Uterus (tissue), 4 donors: ENCODE results near the gene OSBPL2. TPM values are rescaled to one million over a fixed set of nuclear protein-coding genes. Genes with fewer than 3 reads are reported as not detected.

ENCODE experiments used
- DNase-seq, 2 donors: peaks; one replicate each; pipeline ENCODE4 v3.0.0-alpha.2; 2019 to 2020
- H3K27ac ChIP-seq, 2 donors: fragments of 200-600 bp; sonication (generic); 1 replicate in 1 of 2; 2 replicates in 1 of 2; pipeline ENCODE4 v1.5.1; 2016 to 2018
- H3K27me3 ChIP-seq, 2 donors: fragments of 200-600 bp; sonication (generic); one replicate each; pipeline ENCODE4 v1.5.1; 2018 to 2019; ENCODE audit warnings: control low read depth in 1 of 2
- H3K36me3 ChIP-seq, 2 donors: fragments of 200-600 bp; sonication (generic); one replicate each; pipeline ENCODE4 v1.5.1; 2019; ENCODE audit warnings: control low read depth in 1 of 2
- H3K4me1 ChIP-seq, 2 donors: fragments of 200-600 bp; sonication (generic); one replicate each; pipeline ENCODE4 v1.5.1; 2018 to 2019; ENCODE audit warnings: control low read depth in 1 of 2
- H3K4me3 ChIP-seq, 2 donors: fragments of 200-600 bp; sonication (generic); 1 replicate in 1 of 2; 2 replicates in 1 of 2; pipeline ENCODE4 v1.5.1; 2018 to 2019; ENCODE audit warnings: mild to moderate bottlenecking in 1 of 2
- H3K9me3 ChIP-seq, 2 donors: fragments of 200-600 bp; sonication (generic); one replicate each; pipeline ENCODE4 v1.5.1; 2019; ENCODE audit warnings: control low read depth in 1 of 2
- POLR2A ChIP-seq, 2 donors: fragments of 450-650 bp; IDR thresholded peaks; one replicate each; pipeline ENCODE4 v1.6.1; 2016; ENCODE audit warnings: antibody characterized with exemption in 2 of 2, mild to moderate bottlenecking in 1 of 2, moderate library complexity in 1 of 2
- intact Hi-C: fragments of 100-400 bp; cut with DNase I; formaldehyde crosslinking; loops from one replicate; pipeline ENCODE4 v1.15.1; 2023; ENCODE audit warnings: low total_unique reads
- microRNA-seq: library from miRNA; unstranded; fragments of <30 nt; microRNA quantifications from one replicate; pipeline ENCODE4, GENCODE V29; 2016; ENCODE audit warnings: borderline microRNAs expressed, borderline replicate concordance
- total RNA-seq, 4 donors: library from RNA; depleted of rRNA in 3 of 4; stranded (reverse); fragments of >200 nt in 3 of 4; gene quantifications; one replicate each; pipeline versions ENCODE4 v1.1.0 to v1.2.4, GENCODE V29; 2014 to 2023
- TF ChIP-seq, protein P1 (sequence below), 4 experiments: fragments of 200-600 bp in 2 of 4; fragments of 450-650 bp in 2 of 4; sonication (generic) in 2 of 4; IDR thresholded peaks; one replicate each; pipeline ENCODE4 v1.5.1; 2016 to 2019; ENCODE audit warnings: antibody characterized with exemption in 4 of 4, mild to moderate bottlenecking in 2 of 4, moderate library complexity in 1 of 4
- donor health status: DM: yes; HTN: yes; CAD: no.

The OSBPL2 gene
- total RNA-seq, 4 donors from 2014 or later: 12.3 to 55.9 (median 33.4) TPM

DNA sequence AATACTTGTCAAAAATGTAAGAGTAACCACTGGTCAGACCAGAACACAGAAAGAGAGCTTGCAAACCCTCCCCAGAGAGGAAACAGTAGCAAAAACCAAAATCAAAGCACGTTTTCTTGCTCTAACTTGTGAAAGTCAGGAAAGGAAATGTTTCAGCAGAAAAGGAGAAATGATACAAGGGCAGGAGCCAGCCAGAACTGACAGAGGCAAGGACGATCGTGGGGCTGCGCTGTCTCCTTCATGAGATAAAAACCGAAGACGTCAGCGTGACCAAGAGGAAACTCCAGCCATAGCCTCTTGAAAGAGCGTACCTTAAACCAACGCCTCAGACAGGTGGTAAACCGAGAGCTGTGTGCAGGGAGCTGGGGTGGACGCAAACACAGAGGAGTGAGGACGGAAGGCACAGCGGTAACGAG is 101.3 kb downstream of the OSBPL2 start:
- intact Hi-C loops: no loop called here
- H3K27me3 ChIP-seq: no peaks in the 10 kb centered on the region
- no peak for TF ChIP-seq POLR2A (IDR thresholded peaks at IDR 0.05)
- TF ChIP-seq, protein P1, sequence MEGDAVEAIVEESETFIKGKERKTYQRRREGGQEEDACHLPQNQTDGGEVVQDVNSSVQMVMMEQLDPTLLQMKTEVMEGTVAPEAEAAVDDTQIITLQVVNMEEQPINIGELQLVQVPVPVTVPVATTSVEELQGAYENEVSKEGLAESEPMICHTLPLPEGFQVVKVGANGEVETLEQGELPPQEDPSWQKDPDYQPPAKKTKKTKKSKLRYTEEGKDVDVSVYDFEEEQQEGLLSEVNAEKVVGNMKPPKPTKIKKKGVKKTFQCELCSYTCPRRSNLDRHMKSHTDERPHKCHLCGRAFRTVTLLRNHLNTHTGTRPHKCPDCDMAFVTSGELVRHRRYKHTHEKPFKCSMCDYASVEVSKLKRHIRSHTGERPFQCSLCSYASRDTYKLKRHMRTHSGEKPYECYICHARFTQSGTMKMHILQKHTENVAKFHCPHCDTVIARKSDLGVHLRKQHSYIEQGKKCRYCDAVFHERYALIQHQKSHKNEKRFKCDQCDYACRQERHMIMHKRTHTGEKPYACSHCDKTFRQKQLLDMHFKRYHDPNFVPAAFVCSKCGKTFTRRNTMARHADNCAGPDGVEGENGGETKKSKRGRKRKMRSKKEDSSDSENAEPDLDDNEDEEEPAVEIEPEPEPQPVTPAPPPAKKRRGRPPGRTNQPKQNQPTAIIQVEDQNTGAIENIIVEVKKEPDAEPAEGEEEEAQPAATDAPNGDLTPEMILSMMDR (IDR thresholded peaks at IDR 0.05): no peak
- H3K4me3 ChIP-seq: no peak overlapping the region
- no peaks in the 10 kb centered on the region for H3K4me1 ChIP-seq
- no peaks in the 10 kb centered on the region for H3K9me3 ChIP-seq
- no peak overlapping the region for H3K27ac ChIP-seq
- no peaks in the 10 kb centered on the region for H3K36me3 ChIP-seq
- no peak for DNase-seq

DNA sequence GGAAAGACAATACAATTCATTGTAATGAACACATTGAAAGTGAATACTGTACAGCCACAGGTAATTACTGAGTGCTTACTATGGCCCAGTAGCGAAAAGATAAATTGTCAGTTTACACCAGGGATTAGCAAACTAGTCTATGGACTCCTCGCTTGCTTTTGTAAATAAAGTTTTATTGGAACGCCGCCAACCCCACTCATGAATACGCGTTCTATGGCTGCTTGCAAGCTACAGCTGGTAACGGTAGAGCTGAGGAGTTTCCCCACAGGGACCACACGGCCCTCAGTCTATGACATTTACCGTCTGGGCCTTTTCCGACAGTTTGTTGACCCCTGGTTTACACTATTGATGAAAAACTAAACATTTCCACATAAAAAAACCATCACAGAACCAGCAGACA is 104.6 kb downstream of the OSBPL2 start:
- Histone ChIP-seq H3K36me3 (no peaks in the 10 kb centered on the region), H3K27ac (no peak overlapping the region), H3K4me3 (no peak overlapping the region), H3K9me3 (no peaks in the 10 kb centered on the region), H3K27me3 (no peaks in the 10 kb centered on the region), H3K4me1 (no peaks in the 10 kb centered on the region)
- TF ChIP-seq, protein P1 (IDR thresholded peaks at IDR 0.05): no peak
- TF ChIP-seq POLR2A (IDR thresholded peaks at IDR 0.05): no peak
- intact Hi-C loops: no loop called here
- DNase-seq: no peak

DNA sequence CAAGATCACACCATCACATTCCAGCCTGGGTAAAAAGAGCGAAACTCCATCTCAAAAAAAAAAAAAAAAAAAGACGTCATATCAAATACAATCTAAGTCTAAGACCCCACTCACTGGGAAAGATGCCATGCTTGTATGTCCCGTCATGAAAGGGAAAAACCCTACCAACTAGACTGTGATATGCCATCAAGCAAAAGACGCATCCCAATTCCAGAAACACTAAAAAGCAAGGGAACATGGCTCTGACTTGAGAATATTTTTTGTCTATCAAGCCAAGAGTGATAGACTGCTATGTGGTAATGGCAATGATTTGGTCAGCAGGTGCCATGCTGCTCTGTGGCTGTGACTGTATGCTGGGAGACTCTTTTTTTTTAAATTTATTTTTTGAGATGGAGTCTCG is 105.8 kb downstream of the OSBPL2 start:
- DNase-seq: no peak
- Histone ChIP-seq H3K27me3 (no peaks in the 10 kb centered on the region), H3K27ac (no peak overlapping the region), H3K4me3 (no peak overlapping the region), H3K9me3 (no peaks in the 10 kb centered on the region), H3K4me1 (no peaks in the 10 kb centered on the region), H3K36me3 (no peaks in the 10 kb centered on the region)
- intact Hi-C loops: no loop called here
- TF ChIP-seq POLR2A (IDR thresholded peaks at IDR 0.05): no peak
- TF ChIP-seq, protein P1 (IDR thresholded peaks at IDR 0.05): no peak

DNA sequence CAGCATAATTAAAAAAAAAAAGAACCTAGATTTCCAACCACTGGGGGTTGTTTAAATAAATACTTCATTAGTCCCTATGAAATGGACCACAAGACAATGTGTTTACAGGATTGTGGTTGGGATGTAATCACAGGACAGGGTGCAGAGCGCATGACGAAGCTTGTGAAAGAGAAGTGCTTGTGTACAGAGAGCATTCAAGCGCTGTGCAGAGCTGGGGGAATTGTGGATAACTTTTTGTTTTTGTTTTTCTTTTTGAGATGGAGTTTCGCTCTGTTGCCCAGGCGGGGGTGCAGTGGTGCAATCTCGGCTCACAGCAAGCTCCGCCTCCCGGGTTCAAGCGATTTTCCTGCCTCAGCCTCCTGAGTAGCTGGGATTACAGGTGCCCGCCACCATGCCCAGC is 106.5 kb downstream of the OSBPL2 start:
- TF ChIP-seq, protein P1 (IDR thresholded peaks at IDR 0.05): no peak
- no peak for TF ChIP-seq POLR2A (IDR thresholded peaks at IDR 0.05)
- Histone ChIP-seq H3K4me3 (no peak overlapping the region), H3K9me3 (no peaks in the 10 kb centered on the region), H3K4me1 (no peaks in the 10 kb centered on the region), H3K27ac (no peak overlapping the region), H3K36me3 (no peaks in the 10 kb centered on the region), H3K27me3 (no peaks in the 10 kb centered on the region)
- intact Hi-C loops: no loop called here
- DNase-seq: no peak

Small RNAs within 50 kb of the gene (microRNA-seq; reads per million reads assigned to microRNA genes)
- not detected for gene MIR4758

Other genes with a start within 250 kb of the OSBPL2 start
- gene TAF4, start 172.6 kb upstream of the OSBPL2 start, total RNA-seq: 10 to 100 TPM in 2 of 4 donors, 1 to 10 TPM in 2; 6.2 to 37.6 (median 10.7) TPM
- 10 to 100 TPM in 3 of 4 donors, 1 to 10 TPM in 1; 3.1 to 56.8 (median 45.9) TPM for gene LSM14B, start 116.0 kb upstream of the OSBPL2 start, total RNA-seq
- 100 to 1,000 TPM; 145 to 214 (median 162) TPM for gene PSMA7, start 95.1 kb upstream of the OSBPL2 start, total RNA-seq
- 10 to 100 TPM in 2 of 4 donors, 1 to 10 TPM in 1, under 1 TPM in 1; 0.51 to 21.7 (median 12.8) TPM for gene SS18L1, start 94.8 kb upstream of the OSBPL2 start, total RNA-seq
- 10 to 100 TPM in 3 of 4 donors, under 1 TPM in 1; 0.59 to 38.5 (median 22.7) TPM for gene MTG2, start 55.5 kb upstream of the OSBPL2 start, total RNA-seq
- not detected for gene HRH3, start 18.2 kb upstream of the OSBPL2 start, total RNA-seq
- 10 to 100 TPM; 42.9 to 82.7 (median 60.9) TPM for gene ADRM1, start 64.5 kb downstream of the OSBPL2 start, total RNA-seq
- gene LAMA5, start 128.8 kb downstream of the OSBPL2 start, total RNA-seq: 100 to 1,000 TPM in 2 of 4 donors, 10 to 100 TPM in 2; 50.6 to 375 (median 90.8) TPM
- gene RPS21, start 148.6 kb downstream of the OSBPL2 start, total RNA-seq: over 10,000 TPM in 1 of 4 donors, 1,000 to 10,000 TPM in 3; 1,151 to 14,756 (median 1,928) TPM
- 10 to 100 TPM in 1 of 4 donors, 1 to 10 TPM in 2, under 1 TPM in 1; 0.29 to 10.6 (median 2.6) TPM for gene CABLES2, start 168.8 kb downstream of the OSBPL2 start, total RNA-seq
- gene RBBP8NL, start 189.0 kb downstream of the OSBPL2 start, total RNA-seq: under 1 TPM in 1 of 4 donors, not detected in 3; 0.35 TPM
- 10 to 100 TPM in 1 of 4 donors, 1 to 10 TPM in 1, under 1 TPM in 1, not detected in 1; 0.26 to 17.8 (median 3.5) TPM for gene GATA5, start 237.5 kb downstream of the OSBPL2 start, total RNA-seq